HG02678 (cell line): Measurements from ENCODE around the gene PITPNC1.

Experiments used
- ATAC-seq: cut with Tn5 transposase; IDR thresholded peaks from one replicate; pipeline ENCODE4 v1.9.1; 2021; ENCODE audit warnings: mild to moderate bottlenecking, moderate library complexity; ENCODE audit not compliant: unreplicated experiment

The PITPNC1 gene

GRCh38 chr17:67532326-67532871 is 155.3 kb downstream of the PITPNC1 start:
- ATAC-seq: no peak

- no peak for ATAC-seq
Measured at GRCh38 chr17:67534941-67535340, 157.9 kb downstream of the PITPNC1 start.

GRCh38 chr17:67542219-67543114 is 165.4 kb downstream of the PITPNC1 start:
- ATAC-seq: no peak

- ATAC-seq: no peak
Measured at GRCh38 chr17:67544364-67544955, 167.4 kb downstream of the PITPNC1 start.

GRCh38 chr17:67546578-67547527 is 169.8 kb downstream of the PITPNC1 start:
- ATAC-seq: peak; percentile 93

GRCh38 chr17:67548693-67549092 is 171.6 kb downstream of the PITPNC1 start:
- ATAC-seq: no peak

GRCh38 chr17:67549820-67550219 is 172.7 kb downstream of the PITPNC1 start:
- ATAC-seq: no peak

- no peak for ATAC-seq
Measured at GRCh38 chr17:67554634-67555033, 177.6 kb downstream of the PITPNC1 start.

- ATAC-seq: no peak
Measured at GRCh38 chr17:67555855-67556254, 178.8 kb downstream of the PITPNC1 start.

GRCh38 chr17:67557052-67557845 is 180.2 kb downstream of the PITPNC1 start:
- no peak for ATAC-seq

GRCh38 chr17:67557921-67558320 is 180.8 kb downstream of the PITPNC1 start:
- no peak for ATAC-seq

- no peak for ATAC-seq
Measured at GRCh38 chr17:67558740-67559380, 181.8 kb downstream of the PITPNC1 start.

- no peak for ATAC-seq
Measured at GRCh38 chr17:67559381-67559966, 182.4 kb downstream of the PITPNC1 start.

GRCh38 chr17:67562005-67562404 is 184.9 kb downstream of the PITPNC1 start:
- ATAC-seq: no peak

GRCh38 chr17:67563692-67564228 is 186.7 kb downstream of the PITPNC1 start:
- no peak for ATAC-seq

GRCh38 chr17:67565068-67565467 is 188.0 kb downstream of the PITPNC1 start:
- no peak for ATAC-seq

GRCh38 chr17:67566656-67567055 is 189.6 kb downstream of the PITPNC1 start:
- ATAC-seq: no peak

GRCh38 chr17:67569015-67569451 is 192.0 kb downstream of the PITPNC1 start:
- ATAC-seq: peak; percentile 40

- ATAC-seq: no peak
Measured at GRCh38 chr17:67569873-67570272, 192.8 kb downstream of the PITPNC1 start.
